ENCODE results near the gene CAMK2D.

GRCh38 chr4:113633467-113633866 lies 128.1 kb downstream of the CAMK2D start:
- TF ChIP-seq CTCF (IDR thresholded peaks at IDR 0.05) (no peak), POLR2A (IDR thresholded peaks at IDR 0.05) (no peak), EP300 (IDR thresholded peaks at IDR 0.05) (no peak)

Measured in sigmoid colon (tissue), 4 donors.